GM19455 (cell line): ENCODE results near the gene KMT2C.
A peak's percentile ranks its signal among the peaks of the same experiment; 100 is the strongest.
"Not testable (repeated sequence)": the region's sequence is repeated elsewhere in the genome, so short reads cannot be mapped to it uniquely, and the experiment has no call there.

ENCODE experiments used
- ATAC-seq: cut with Tn5 transposase; IDR thresholded peaks from one replicate; pipeline ENCODE4 v1.9.1; 2021; ENCODE audit not compliant: unreplicated experiment

KMT2C gene

GRCh38 chr7:152231089-152231488, 204.7 kb downstream of the KMT2C start:
- ATAC-seq, result no peak

GRCh38 chr7:152219556-152219955, 216.2 kb downstream of the KMT2C start:
- not testable (repeated sequence) for ATAC-seq

- ATAC-seq, result not testable (repeated sequence)
Observed at GRCh38 chr7:152208766-152209165, 227.0 kb downstream of the KMT2C start.

GRCh38 chr7:152204417-152204816, 231.4 kb downstream of the KMT2C start:
- not testable (repeated sequence) for ATAC-seq

GRCh38 chr7:152203095-152203494, 232.7 kb downstream of the KMT2C start:
- no peak for ATAC-seq

- no peak for ATAC-seq
Observed at GRCh38 chr7:152202056-152202455, 233.7 kb downstream of the KMT2C start.

GRCh38 chr7:152200395-152200794, 235.4 kb downstream of the KMT2C start:
- ATAC-seq, result no peak

GRCh38 chr7:152196391-152196790, 239.4 kb downstream of the KMT2C start:
- no peak for ATAC-seq

- no peak for ATAC-seq
Observed at GRCh38 chr7:152193880-152194279, 241.9 kb downstream of the KMT2C start.

GRCh38 chr7:152189061-152189460, 246.7 kb downstream of the KMT2C start:
- no peak for ATAC-seq

GRCh38 chr7:152185558-152185957, 250.2 kb downstream of the KMT2C start:
- no peak for ATAC-seq

GRCh38 chr7:152180587-152180986, 255.2 kb downstream of the KMT2C start:
- no peak for ATAC-seq

GRCh38 chr7:152180048-152180447, 255.8 kb downstream of the KMT2C start:
- no peak for ATAC-seq

GRCh38 chr7:152178405-152179058, 257.3 kb downstream of the KMT2C start:
- no peak for ATAC-seq

GRCh38 chr7:152177681-152178404, 258.0 kb downstream of the KMT2C start:
- no peak for ATAC-seq

GRCh38 chr7:152176797-152177196, 259.0 kb downstream of the KMT2C start:
- ATAC-seq, result no peak

- no peak for ATAC-seq
Observed at GRCh38 chr7:152173372-152174070, 262.3 kb downstream of the KMT2C start.

GRCh38 chr7:152162287-152162686, 273.5 kb downstream of the KMT2C start:
- no peak for ATAC-seq

GRCh38 chr7:152161171-152161570, 274.6 kb downstream of the KMT2C start:
- ATAC-seq, result no peak

GRCh38 chr7:152158801-152159587, 276.8 kb downstream of the KMT2C start:
- peak; percentile 91 for ATAC-seq

GRCh38 chr7:152152267-152152666, 283.5 kb downstream of the KMT2C start:
- ATAC-seq, result no peak
